Right lobe of liver (tissue), 6 donors: ENCODE results near the gene FMNL2. TPM values are rescaled to one million over a fixed set of nuclear protein-coding genes. Genes with fewer than 3 reads are reported as not detected.

Experiments used
- ATAC-seq, 4 donors: fragments of 200-7000 bp; cut with Tn5 transposase; one replicate each; pipeline ENCODE4 v1.9.1; 2020; ENCODE audit warnings: mild to moderate bottlenecking in 4 of 4, moderate library complexity in 4 of 4
- DNase-seq, 3 donors: peaks; one replicate each; pipeline ENCODE4 v3.0.0-alpha.2; 2020
- H3K27ac ChIP-seq, 3 donors: fragments of 200-600 bp; one replicate each; pipeline ENCODE4 v1.8.0; 2022
- H3K27me3 ChIP-seq, 2 donors: fragments of 200-600 bp; one replicate each; pipeline ENCODE4 v1.8.0; 2022
- H3K36me3 ChIP-seq, 4 donors: fragments of 200-600 bp; sonication (generic) in 1 of 4; one replicate each; pipeline versions ENCODE4 v1.5.1 to v1.8.0; 2017 to 2022; ENCODE audit warnings: control low read depth in 1 of 4
- H3K4me1 ChIP-seq, 4 donors: fragments of 200-600 bp; sonication (generic) in 1 of 4; one replicate each; pipeline versions ENCODE4 v1.5.1 to v1.8.0; 2017 to 2022; ENCODE audit warnings: control low read depth in 1 of 4
- H3K4me3 ChIP-seq, 3 donors: fragments of 200-600 bp; one replicate each; pipeline ENCODE4 v1.8.0; 2022
- H3K9me3 ChIP-seq, 4 donors: fragments of 200-600 bp; sonication (generic) in 1 of 4; one replicate each; pipeline versions ENCODE4 v1.5.1 to v1.8.0; 2017 to 2022; ENCODE audit warnings: control low read depth in 1 of 4
- CTCF ChIP-seq, 4 donors: fragments of 200-600 bp in 3 of 4; fragments of 450-650 bp in 1 of 4; IDR thresholded peaks; one replicate each; pipeline versions ENCODE4 v1.5.1 to v1.8.0; 2016 to 2022; ENCODE audit warnings: antibody characterized with exemption in 4 of 4, mild to moderate bottlenecking in 2 of 4
- POLR2A ChIP-seq: fragments of 450-650 bp; IDR thresholded peaks from one replicate; pipeline ENCODE4 v1.6.1; 2017; ENCODE audit warnings: antibody characterized with exemption, mild to moderate bottlenecking
- WGBS: methylation state at CpG from one replicate; pipeline ENCODE4 v1.1.6; 2018; ENCODE audit warnings: low coverage, low lambda C conversion rate; ENCODE audit not compliant: insufficient coverage; ENCODE audit errors: missing lambda C conversion rate; 5-methylcytosine and 5-hydroxymethylcytosine counted together
- intact Hi-C, 2 donors: fragments of 100-400 bp; cut with DNase I; formaldehyde crosslinking; loops; one replicate each; pipeline versions ENCODE4 v1.11.2 to v1.14.1; 2022
- total RNA-seq, 6 experiments: library from RNA; depleted of rRNA in 2 of 6; stranded (reverse); fragments of >200 nt in 2 of 6; fragmentation: NEBNext Ultra II Directional in 3 of 6; extraction: Animal tissue kit (Norgen Biotek cat#: 25700) in 3 of 6; gene quantifications; one replicate each; pipeline versions ENCODE4 v1.1.0 to v1.2.4, GENCODE V29; 2016 to 2023
- donor health status: DM: no; HTN: yes; CAD: no.
- donor health status: DM: no; HTN: no; CAD: no.
- donor health status: DM: no; HTN: no; CAD: no.
- donor health status: DM: no; HTN: yes; CAD: no.
- donor health status: DM: no; HTN: yes; CAD: no.

FMNL2 gene
- total RNA-seq, 6 experiments from 2014 or later: 3.5 to 12.1 (median 7.1) TPM

DNA sequence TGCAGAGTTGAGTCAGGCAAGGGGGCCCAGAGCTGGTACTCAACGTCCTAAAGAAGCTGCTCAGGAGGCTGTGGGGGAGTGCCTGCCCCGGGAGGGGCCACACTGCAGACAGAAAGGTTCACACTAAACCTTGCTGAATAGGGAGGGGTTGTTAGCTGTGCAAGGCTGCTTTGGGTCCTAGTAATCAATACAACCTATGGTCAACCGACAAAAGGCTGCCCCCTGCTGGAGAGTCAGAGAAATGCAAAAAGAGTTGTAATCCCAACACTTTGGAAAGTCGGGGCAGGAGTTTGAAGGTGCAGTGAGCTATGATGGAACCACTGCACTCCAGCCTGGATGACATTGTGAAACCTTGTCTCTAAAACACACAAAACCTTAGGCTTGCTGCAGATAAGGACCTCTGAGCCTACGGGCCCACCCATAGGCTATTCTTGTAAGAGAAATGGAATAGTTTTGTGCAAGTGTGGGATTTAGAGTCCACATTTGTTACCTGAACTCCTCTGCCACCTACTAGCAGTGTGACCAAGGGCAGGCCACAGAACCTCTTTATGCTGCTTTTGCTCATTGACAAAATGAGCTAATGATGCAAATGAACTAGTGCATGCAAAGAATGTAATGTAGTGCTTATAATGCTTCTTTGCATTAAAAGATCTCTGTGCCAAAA, 300.8 kb downstream of the FMNL2 start:
- 18% methylated on average over 4 of the region's 5 CpGs for WGBS
- DNase-seq (peak; percentile 40 to 66 (median 57)), ATAC-seq (peak; percentile 81 to 91 (median 88))
- no peak overlapping the region for H3K4me3 ChIP-seq
- H3K4me1 ChIP-seq: no peaks in the 10 kb centered on the region
- TF ChIP-seq POLR2A (no peak), CTCF (IDR thresholded peaks at IDR 0.05) (peak; percentile 77 to 86 (median 82))
- no peaks in the 10 kb centered on the region for H3K27me3 ChIP-seq
- no peak overlapping the region for H3K27ac ChIP-seq
- intact Hi-C loops: loop anchor here (5.0 to 10.0 kb wide), 3 partner anchors 448 to 601 kb away; no protein-coding TSS in a partner anchor
- H3K36me3 ChIP-seq: peaks cover 0 to 3% (median 0%) of the 10 kb centered on the region in 4 donors
- H3K9me3 ChIP-seq: no peaks in the 10 kb centered on the region

- Histone ChIP-seq H3K4me3 (no peak overlapping the region), H3K36me3 (peaks cover 0 to 3% (median 0%) of the 10 kb centered on the region in 4 donors), H3K9me3 (no peaks in the 10 kb centered on the region), H3K4me1 (no peaks in the 10 kb centered on the region), H3K27ac (no peak overlapping the region), H3K27me3 (no peaks in the 10 kb centered on the region)
- WGBS: 63% methylated on average over 2 of the region's 7 CpGs
- TF ChIP-seq CTCF (IDR thresholded peaks at IDR 0.05): no peak
- TF ChIP-seq POLR2A: no peak
- ATAC-seq (no peak), DNase-seq (no peak)
- intact Hi-C loops: loop anchor here (5.0 to 10.0 kb wide), 3 partner anchors 450 to 602 kb away; no protein-coding TSS in a partner anchor
Measured at GRCh38 chr2:152637251-152637650, 302.3 kb downstream of the FMNL2 start.

- 81% methylated on average over 2 of the region's 2 CpGs for WGBS
- peaks cover 0 to 3% (median 0%) of the 10 kb centered on the region in 4 donors for H3K36me3 ChIP-seq
Measured at GRCh38 chr2:152638056-152638455, 303.1 kb downstream of the FMNL2 start.

DNA sequence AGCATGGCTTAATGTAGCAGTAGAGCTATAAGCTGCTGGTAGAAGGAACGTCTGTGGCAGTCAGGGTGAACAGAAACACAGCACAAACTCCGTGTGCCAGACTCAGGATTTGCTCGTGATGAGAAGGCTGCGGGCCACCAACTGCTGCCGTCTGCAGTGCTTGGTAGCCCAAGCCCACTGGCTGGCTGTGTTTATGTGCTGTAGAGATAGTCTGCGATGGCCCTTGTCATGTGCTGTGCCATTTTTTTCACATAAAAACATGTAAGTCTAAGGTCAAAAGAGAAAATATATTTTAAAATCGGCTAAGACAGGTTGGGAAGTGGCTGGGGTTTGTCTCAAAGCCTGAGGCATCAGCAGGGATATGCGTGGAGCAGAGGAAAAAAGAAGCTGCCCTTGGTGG, 303.6 kb downstream of the FMNL2 start:
- no peak for DNase-seq
- H3K27me3 ChIP-seq: no peaks in the 10 kb centered on the region
- intact Hi-C loops: loop anchor here (5.0 to 10.0 kb wide), 3 partner anchors 451 to 604 kb away; no protein-coding TSS in a partner anchor
- H3K9me3 ChIP-seq: no peaks in the 10 kb centered on the region
- no peak overlapping the region for H3K27ac ChIP-seq
- TF ChIP-seq CTCF (IDR thresholded peaks at IDR 0.05) (no peak), POLR2A (no peak)
- no peak for ATAC-seq
- no peak overlapping the region for H3K4me3 ChIP-seq
- H3K4me1 ChIP-seq: no peaks in the 10 kb centered on the region
- WGBS: 46% methylated on average over 5 of the region's 8 CpGs
- peaks cover 0 to 3% (median 0%) of the 10 kb centered on the region in 4 donors for H3K36me3 ChIP-seq

More at GRCh38 chr2:152638056-152638455, 303.1 kb downstream of the FMNL2 start:
- intact Hi-C loops: loop anchor here (5.0 to 10.0 kb wide), 3 partner anchors 451 to 603 kb away; no protein-coding TSS in a partner anchor
- H3K4me1 ChIP-seq: no peaks in the 10 kb centered on the region
- no peak overlapping the region for H3K4me3 ChIP-seq
- H3K9me3 ChIP-seq: no peaks in the 10 kb centered on the region
- no peaks in the 10 kb centered on the region for H3K27me3 ChIP-seq
- DNase-seq (no peak), ATAC-seq (no peak)
- TF ChIP-seq CTCF (IDR thresholded peaks at IDR 0.05) (no peak), POLR2A (no peak)
- no peak overlapping the region for H3K27ac ChIP-seq
